Esophagus (tissue), 2 donors: ENCODE measurements around the gene PUM2. TPM values are rescaled to one million over a fixed set of nuclear protein-coding genes. Genes with fewer than 3 reads are reported as not detected.

Experiments used
- H3K27ac ChIP-seq, 2 donors: one replicate each; pipeline ENCODE4 v1.5.1; 2013; ENCODE audit warnings: low read depth in 2 of 2, mild to moderate bottlenecking in 2 of 2, inconsistent platforms in 1 of 2, low read length in 1 of 2, moderate library complexity in 1 of 2
- H3K27me3 ChIP-seq, 2 donors: one replicate each; pipeline ENCODE4 v1.6.1; 2013; ENCODE audit warnings: low read length in 2 of 2, control low read depth in 1 of 2, mild to moderate bottlenecking in 1 of 2; ENCODE audit not compliant: insufficient read depth in 2 of 2, control insufficient read depth in 1 of 2
- H3K36me3 ChIP-seq, 2 donors: one replicate each; pipeline ENCODE4 v1.6.1; 2013; ENCODE audit warnings: low read length in 1 of 2; ENCODE audit not compliant: control insufficient read depth in 2 of 2, insufficient read depth in 2 of 2
- H3K4me1 ChIP-seq, 2 donors: one replicate each; pipeline ENCODE4 v1.6.1; 2013; ENCODE audit warnings: low read length in 1 of 2; ENCODE audit not compliant: control insufficient read depth in 2 of 2, insufficient read depth in 2 of 2
- H3K4me3 ChIP-seq, 2 donors: one replicate each; pipeline ENCODE4 v1.5.1; 2013; ENCODE audit warnings: low read length in 2 of 2, mild to moderate bottlenecking in 2 of 2, low read depth in 1 of 2, moderate library complexity in 1 of 2
- H3K9me3 ChIP-seq, 2 donors: one replicate each; pipeline ENCODE4 v1.6.1; 2013; ENCODE audit warnings: mild to moderate bottlenecking in 2 of 2, low read depth in 1 of 2, low read length in 1 of 2, moderate library complexity in 1 of 2; ENCODE audit not compliant: control insufficient read depth in 2 of 2, insufficient read depth in 1 of 2
- WGBS, 2 donors: extraction: QIAGEN DNeasy Blood & Tissue Kit; methylation state at CpG; one replicate each; pipeline ENCODE4 v1.1.7; 2013; 5-methylcytosine and 5-hydroxymethylcytosine counted together
- polyA plus RNA-seq, 2 donors: library from polyadenylated mRNA; stranded (reverse); fragments of 200-250 nt; gene quantifications; one replicate each; pipeline ENCODE4 v1.2.3, GENCODE V29; 2013
- donor health status: healthy with polysubstance abuse.
- donor health status: Bipolar disorder and iron deficiency.

The PUM2 gene
- polyA plus RNA-seq, 2 donors, result 19.6 to 23.3 TPM

- H3K27me3 ChIP-seq, result no peaks in the 10 kb centered on the region
- no peaks in the 10 kb centered on the region for H3K9me3 ChIP-seq
- no peak overlapping the region for H3K4me3 ChIP-seq
- no peak overlapping the region for H3K27ac ChIP-seq
- peaks cover 0 to 36% of the 10 kb centered on the region in 2 donors for H3K36me3 ChIP-seq
- WGBS, 2 donors, result 93% methylated on average over 10 of the region's 10 CpGs
- peaks cover 10 to 38% of the 10 kb centered on the region in 2 donors for H3K4me1 ChIP-seq
Observed at GRCh38 chr2:20203072-20203471, 147.6 kb downstream of the PUM2 start.

- Histone ChIP-seq H3K4me1 (peaks cover 6 to 27% of the 10 kb centered on the region in 2 donors), H3K27me3 (no peaks in the 10 kb centered on the region), H3K27ac (peak overlapping the region in 1 of 2 donors; percentile 23), H3K36me3 (peaks cover 0 to 34% of the 10 kb centered on the region in 2 donors), H3K4me3 (no peak overlapping the region), H3K9me3 (no peaks in the 10 kb centered on the region)
- 73 to 80% methylated on average over 17 of the region's 17 CpGs for WGBS, 2 donors
Observed at GRCh38 chr2:20201671-20202070, 149.0 kb downstream of the PUM2 start.

GRCh38 chr2:20200697-20201555 lies 149.7 kb downstream of the PUM2 start:
- H3K9me3 ChIP-seq, result no peaks in the 10 kb centered on the region
- no peak overlapping the region for H3K4me3 ChIP-seq
- peaks cover 6 to 24% of the 10 kb centered on the region in 2 donors for H3K4me1 ChIP-seq
- H3K27me3 ChIP-seq, result no peaks in the 10 kb centered on the region
- WGBS, 2 donors, result 83 to 90% methylated on average over 26 of the region's 26 CpGs
- peaks cover 0 to 34% of the 10 kb centered on the region in 2 donors for H3K36me3 ChIP-seq
- peak overlapping the region in 1 of 2 donors; percentile 34 for H3K27ac ChIP-seq

- H3K36me3 ChIP-seq, result peaks cover 0 to 27% of the 10 kb centered on the region in 2 donors
- WGBS, 2 donors, result 67 to 79% methylated on average over 6 of the region's 6 CpGs
- no peaks in the 10 kb centered on the region for H3K27me3 ChIP-seq
- H3K27ac ChIP-seq, result peak overlapping the region; percentile 86 to 94
- no peak overlapping the region for H3K4me3 ChIP-seq
- H3K4me1 ChIP-seq, result peaks cover 6 to 21% of the 10 kb centered on the region in 2 donors
- H3K9me3 ChIP-seq, result no peaks in the 10 kb centered on the region
Observed at GRCh38 chr2:20199633-20200270, 150.9 kb downstream of the PUM2 start.

GRCh38 chr2:20198796-20199632 lies 151.6 kb downstream of the PUM2 start:
- 63 to 66% methylated on average over 14 of the region's 14 CpGs for WGBS, 2 donors
- Histone ChIP-seq H3K27ac (peak overlapping the region; percentile 86 to 94), H3K9me3 (no peaks in the 10 kb centered on the region), H3K4me1 (peaks cover 6 to 21% of the 10 kb centered on the region in 2 donors), H3K4me3 (no peak overlapping the region), H3K36me3 (peaks cover 0 to 27% of the 10 kb centered on the region in 2 donors), H3K27me3 (no peaks in the 10 kb centered on the region)

Other genes starting within 250 kb of the PUM2 start
- gene SDC1, start 125.7 kb downstream of the PUM2 start, polyA plus RNA-seq, result 100 to 1,000 TPM; 239 to 334 TPM
- gene RHOB, start 96.2 kb upstream of the PUM2 start, polyA plus RNA-seq, result 10 to 100 TPM; 33.4 to 99.3 TPM